WTC11 (cell line): ENCODE results near the gene CDC25A. TPM values are rescaled to one million over a fixed set of nuclear protein-coding genes. Genes with fewer than 3 reads are reported as not detected.

ENCODE experiments used
- ATAC-seq: fragments of 200-7000 bp; cut with Tn5 transposase; 2 replicates; pipeline ENCODE4 v1.10.0; 2021; ENCODE audit warnings: mild to moderate bottlenecking, moderate library complexity
- CTCF ChIA-PET: fragments of 300-600 bp; sonication (Branson Sonifier 250); formaldehyde crosslinking; loops from one replicate; lab custom pipeline; 2021; ENCODE audit warnings: antibody characterized with exemption; lab: Charles Lee
- POLR2A ChIA-PET: fragments of 350-600 bp; sonication (Branson Sonifier 250); formaldehyde crosslinking; loops from one replicate; lab custom pipeline; 2021; ENCODE audit warnings: antibody characterized with exemption; lab: Charles Lee
- DNase-seq: peaks from one replicate; pipeline ENCODE4 v3.0.0; 2021; ENCODE audit warnings: low spot score
- H3K27ac Mint-ChIP-seq: 2 replicates; pipeline ENCODE4 v1.8.0; 2021; ENCODE audit warnings: mixed read lengths
- H3K27me3 Mint-ChIP-seq: 2 replicates; pipeline ENCODE4 v1.8.0; 2021; ENCODE audit warnings: low read depth, mild to moderate bottlenecking, moderate library complexity, mixed read lengths
- H3K36me3 Mint-ChIP-seq: 2 replicates; pipeline ENCODE4 v1.8.0; 2021; ENCODE audit warnings: mixed read lengths
- H3K4me1 Mint-ChIP-seq: 2 replicates; pipeline ENCODE4 v1.8.0; 2022; ENCODE audit warnings: mixed read lengths
- H3K4me3 Mint-ChIP-seq: 2 replicates; pipeline ENCODE4 v1.8.0; 2021; ENCODE audit warnings: mild to moderate bottlenecking, moderate library complexity, mixed read lengths
- H3K9me3 Mint-ChIP-seq: 2 replicates; pipeline ENCODE4 v1.8.0; 2021; ENCODE audit warnings: mixed read lengths
- EMX1 ChIP-seq: fragments of 250-450 bp; sonication (Bioruptor Pico); IDR thresholded peaks from 2 replicates; pipeline ENCODE4 v1.8.0; 2021; ENCODE audit warnings: mild to moderate bottlenecking
- FOXP1 ChIP-seq: sonication (generic); formaldehyde crosslinking; IDR thresholded peaks from 2 replicates; pipeline ENCODE4 v1.8.0; 2022; ENCODE audit warnings: missing genetic modification reagents, mild to moderate bottlenecking, moderate library complexity, borderline replicate concordance
- FOXP4 ChIP-seq: sonication (generic); formaldehyde crosslinking; IDR thresholded peaks from 2 replicates; pipeline ENCODE4 v1.8.0; 2022; ENCODE audit warnings: mild to moderate bottlenecking, missing genetic modification reagents
- GABPB1 ChIP-seq: sonication (generic); formaldehyde crosslinking; IDR thresholded peaks from 2 replicates; pipeline ENCODE4 v1.8.1; 2023; ENCODE audit warnings: mild to moderate bottlenecking, missing genetic modification reagents
- GTF2I ChIP-seq: fragments of 250-450 bp; sonication (Bioruptor Pico); conservative IDR thresholded peaks from 2 replicates; pipeline ENCODE4 v1.4.0; 2021; ENCODE audit warnings: mild to moderate bottlenecking
- HMGA2 ChIP-seq: fragments of 250-450 bp; sonication (Bioruptor Pico); IDR thresholded peaks from 2 replicates; pipeline ENCODE4 v1.4.0; 2021; ENCODE audit warnings: mild to moderate bottlenecking, moderate library complexity
- NFATC4 ChIP-seq: fragments of 250-450 bp; sonication (Bioruptor Pico); IDR thresholded peaks from 2 replicates; pipeline ENCODE4 v1.9.0; 2021; ENCODE audit warnings: mild to moderate bottlenecking
- NR1H2 ChIP-seq: sonication (generic); formaldehyde crosslinking; IDR thresholded peaks from 2 replicates; pipeline ENCODE4 v1.9.0; 2021; ENCODE audit warnings: mild to moderate bottlenecking, moderate library complexity, missing genetic modification reagents
- SMAD3 ChIP-seq: sonication (generic); formaldehyde crosslinking; IDR thresholded peaks from 2 replicates; pipeline ENCODE4 v1.8.0; 2022; ENCODE audit warnings: missing genetic modification reagents, mild to moderate bottlenecking, borderline replicate concordance
- TCF7 ChIP-seq: sonication (generic); formaldehyde crosslinking; IDR thresholded peaks from 2 replicates; pipeline ENCODE4 v1.8.0; 2022; ENCODE audit warnings: mild to moderate bottlenecking, low read depth, missing genetic modification reagents, moderate library complexity
- ZBTB21 ChIP-seq: sonication (generic); formaldehyde crosslinking; IDR thresholded peaks from 2 replicates; pipeline ENCODE4 v1.8.1; 2023; ENCODE audit warnings: mild to moderate bottlenecking, missing genetic modification reagents, borderline replicate concordance
- ZNF138 ChIP-seq: sonication (generic); formaldehyde crosslinking; conservative IDR thresholded peaks from 2 replicates; pipeline ENCODE4 v1.8.1; 2022; ENCODE audit warnings: mild to moderate bottlenecking, moderate library complexity, missing genetic modification reagents
- ZNF317 ChIP-seq: sonication (generic); formaldehyde crosslinking; IDR thresholded peaks from 2 replicates; pipeline ENCODE4 v1.8.1; 2023; ENCODE audit warnings: low read depth, mild to moderate bottlenecking, moderate library complexity, missing genetic modification reagents, borderline replicate concordance
- ZNF416 ChIP-seq: fragments of 250-450 bp; sonication (Bioruptor Pico); IDR thresholded peaks from 2 replicates; pipeline ENCODE4 v1.9.0; 2021; ENCODE audit warnings: mild to moderate bottlenecking, inconsistent platforms
- ZNF512 ChIP-seq: sonication (generic); formaldehyde crosslinking; IDR thresholded peaks from 2 replicates; pipeline ENCODE4 v1.8.1; 2022; ENCODE audit warnings: missing genetic modification reagents, borderline replicate concordance
- total RNA-seq: library from RNA; stranded (reverse); gene quantifications from 3 replicates; pipeline ENCODE4 v1.2.3, GENCODE V29; 2021
- TF ChIP-seq, protein P1 (sequence below): sonication (generic); formaldehyde crosslinking; IDR thresholded peaks from 2 replicates; pipeline ENCODE4 v1.8.1; 2022; ENCODE audit warnings: low read depth, mild to moderate bottlenecking, moderate library complexity, missing genetic modification reagents, borderline replicate concordance
- TF ChIP-seq, protein P2 (sequence below): fragments of 250-450 bp; sonication (Bioruptor Pico); IDR thresholded peaks from 2 replicates; pipeline ENCODE4 v1.9.0; 2021; ENCODE audit warnings: mild to moderate bottlenecking
- TF ChIP-seq, protein P3 (sequence below): fragments of 250-450 bp; sonication (Bioruptor Pico); IDR thresholded peaks from 2 replicates; pipeline ENCODE4 v1.9.0; 2021; ENCODE audit warnings: mild to moderate bottlenecking
- TF ChIP-seq, protein P4 (sequence below): sonication (generic); formaldehyde crosslinking; IDR thresholded peaks from 2 replicates; pipeline ENCODE4 v1.8.1; 2023; ENCODE audit warnings: mild to moderate bottlenecking, missing genetic modification reagents

The CDC25A gene
- total RNA-seq, 1 experiment from 2014 or later = 57.6 TPM

- no peak for ATAC-seq
- no peak overlapping the region for H3K4me3 Mint-ChIP-seq
- ChIA-PET POLR2A (no interaction called here), CTCF (interaction anchor here (0.8 kb wide), 1 partner anchor 227 kb away, joined by 3 read pairs; no protein-coding TSS in a partner anchor)
- no peak overlapping the region for H3K27ac Mint-ChIP-seq
- H3K27me3 Mint-ChIP-seq = peaks cover 17% of the 10 kb centered on the region
- H3K4me1 Mint-ChIP-seq = no peaks in the 10 kb centered on the region
- peaks cover 6% of the 10 kb centered on the region for H3K36me3 Mint-ChIP-seq
- H3K9me3 Mint-ChIP-seq = peaks cover 6% of the 10 kb centered on the region
- no peak for TF ChIP-seq FOXP1 (CRISPR knock-in tag)
- TF ChIP-seq GABPB1 (CRISPR knock-in tag) = no peak
- TF ChIP-seq, protein P1, sequence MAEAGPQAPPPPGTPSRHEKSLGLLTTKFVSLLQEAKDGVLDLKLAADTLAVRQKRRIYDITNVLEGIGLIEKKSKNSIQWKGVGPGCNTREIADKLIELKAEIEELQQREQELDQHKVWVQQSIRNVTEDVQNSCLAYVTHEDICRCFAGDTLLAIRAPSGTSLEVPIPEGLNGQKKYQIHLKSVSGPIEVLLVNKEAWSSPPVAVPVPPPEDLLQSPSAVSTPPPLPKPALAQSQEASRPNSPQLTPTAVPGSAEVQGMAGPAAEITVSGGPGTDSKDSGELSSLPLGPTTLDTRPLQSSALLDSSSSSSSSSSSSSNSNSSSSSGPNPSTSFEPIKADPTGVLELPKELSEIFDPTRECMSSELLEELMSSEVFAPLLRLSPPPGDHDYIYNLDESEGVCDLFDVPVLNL = no peak
- TF ChIP-seq, protein P2, sequence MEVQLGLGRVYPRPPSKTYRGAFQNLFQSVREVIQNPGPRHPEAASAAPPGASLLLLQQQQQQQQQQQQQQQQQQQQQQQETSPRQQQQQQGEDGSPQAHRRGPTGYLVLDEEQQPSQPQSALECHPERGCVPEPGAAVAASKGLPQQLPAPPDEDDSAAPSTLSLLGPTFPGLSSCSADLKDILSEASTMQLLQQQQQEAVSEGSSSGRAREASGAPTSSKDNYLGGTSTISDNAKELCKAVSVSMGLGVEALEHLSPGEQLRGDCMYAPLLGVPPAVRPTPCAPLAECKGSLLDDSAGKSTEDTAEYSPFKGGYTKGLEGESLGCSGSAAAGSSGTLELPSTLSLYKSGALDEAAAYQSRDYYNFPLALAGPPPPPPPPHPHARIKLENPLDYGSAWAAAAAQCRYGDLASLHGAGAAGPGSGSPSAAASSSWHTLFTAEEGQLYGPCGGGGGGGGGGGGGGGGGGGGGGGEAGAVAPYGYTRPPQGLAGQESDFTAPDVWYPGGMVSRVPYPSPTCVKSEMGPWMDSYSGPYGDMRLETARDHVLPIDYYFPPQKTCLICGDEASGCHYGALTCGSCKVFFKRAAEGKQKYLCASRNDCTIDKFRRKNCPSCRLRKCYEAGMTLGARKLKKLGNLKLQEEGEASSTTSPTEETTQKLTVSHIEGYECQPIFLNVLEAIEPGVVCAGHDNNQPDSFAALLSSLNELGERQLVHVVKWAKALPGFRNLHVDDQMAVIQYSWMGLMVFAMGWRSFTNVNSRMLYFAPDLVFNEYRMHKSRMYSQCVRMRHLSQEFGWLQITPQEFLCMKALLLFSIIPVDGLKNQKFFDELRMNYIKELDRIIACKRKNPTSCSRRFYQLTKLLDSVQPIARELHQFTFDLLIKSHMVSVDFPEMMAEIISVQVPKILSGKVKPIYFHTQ (CRISPR knock-in tag) = no peak
- no peak for TF ChIP-seq EMX1 (CRISPR knock-in tag)
- TF ChIP-seq NR1H2 = no peak
- TF ChIP-seq GTF2I (CRISPR knock-in tag) = no peak
- no peak for TF ChIP-seq ZNF512
- TF ChIP-seq, all 79 proteins: peak for 0
- DNase-seq = no peak
These were observed 21.2 kb upstream of the CDC25A start for GRCh38 chr3:48209445-48209844.

- DNase-seq = no peak
- Mint-ChIP-seq H3K4me1 (peaks cover 1% of the 10 kb centered on the region), H3K4me3 (no peak overlapping the region), H3K27me3 (peaks cover 17% of the 10 kb centered on the region), H3K36me3 (peaks cover 6% of the 10 kb centered on the region), H3K27ac (no peak overlapping the region), H3K9me3 (peaks cover 6% of the 10 kb centered on the region)
- ChIA-PET POLR2A (interaction anchor here (1.2 kb wide), 1 partner anchor 193 kb away, joined by 3 read pairs; no protein-coding TSS in a partner anchor), CTCF (interaction anchor here (1.4 kb wide), 1 partner anchor 228 kb away, joined by 4 read pairs; no protein-coding TSS in a partner anchor)
- no peak for TF ChIP-seq SMAD3 (CRISPR knock-in tag)
- TF ChIP-seq ZNF416 (CRISPR knock-in tag) = no peak
- TF ChIP-seq, protein P3, sequence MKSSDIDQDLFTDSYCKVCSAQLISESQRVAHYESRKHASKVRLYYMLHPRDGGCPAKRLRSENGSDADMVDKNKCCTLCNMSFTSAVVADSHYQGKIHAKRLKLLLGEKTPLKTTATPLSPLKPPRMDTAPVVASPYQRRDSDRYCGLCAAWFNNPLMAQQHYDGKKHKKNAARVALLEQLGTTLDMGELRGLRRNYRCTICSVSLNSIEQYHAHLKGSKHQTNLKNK (CRISPR knock-in tag) = no peak
- TF ChIP-seq, all 79 proteins: peak for 0
- ATAC-seq = no peak
These were observed 19.9 kb upstream of the CDC25A start for GRCh38 chr3:48208076-48208475.

DNA sequence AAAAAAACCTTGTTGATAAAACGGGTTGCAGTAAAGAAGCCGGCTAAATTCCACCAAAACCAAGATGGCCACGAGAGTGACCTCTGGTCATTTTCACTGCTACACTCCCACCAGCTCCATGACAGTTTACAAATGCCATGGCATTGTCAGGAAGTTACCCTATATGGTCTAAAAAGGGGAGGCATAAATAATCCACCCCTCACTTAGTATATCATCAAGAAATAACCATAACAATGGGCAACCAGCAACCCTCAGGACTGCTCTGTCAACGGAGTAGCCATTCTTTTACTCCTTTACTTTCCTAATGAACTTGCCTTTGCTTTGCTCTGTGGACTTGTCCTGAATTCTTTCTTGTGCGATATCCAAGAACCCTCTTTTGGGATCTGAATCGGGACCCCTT is 14.4 kb upstream of the CDC25A start:
- H3K9me3 Mint-ChIP-seq = no peaks in the 10 kb centered on the region
- peaks cover 7% of the 10 kb centered on the region for H3K4me1 Mint-ChIP-seq
- TF ChIP-seq TCF7 (CRISPR knock-in tag) (no peak), ZBTB21 (no peak)
- H3K36me3 Mint-ChIP-seq = no peaks in the 10 kb centered on the region
- CTCF ChIA-PET = interaction anchor here (1.0 to 1.3 kb wide), 2 partner anchors 8 to 234 kb away, joined by 3 read pairs; no protein-coding TSS in a partner anchor
- ATAC-seq (peak; percentile 65), DNase-seq (no peak)
- peaks cover 5% of the 10 kb centered on the region for H3K27me3 Mint-ChIP-seq
- POLR2A ChIA-PET = no interaction called here
- peak overlapping the region; percentile 2; the same call in 1 of the 2 replicates for H3K4me3 Mint-ChIP-seq
- peak overlapping the region; percentile 78; the same call in 1 of the 2 replicates for H3K27ac Mint-ChIP-seq

- no peaks in the 10 kb centered on the region for H3K36me3 Mint-ChIP-seq
- no peak for ATAC-seq
- H3K4me3 Mint-ChIP-seq = no peak overlapping the region
- no peaks in the 10 kb centered on the region for H3K9me3 Mint-ChIP-seq
- CTCF ChIA-PET = interaction anchor here (1.3 kb wide), 1 partner anchor 237 kb away, joined by 7 read pairs; no protein-coding TSS in a partner anchor
- H3K4me1 Mint-ChIP-seq = peaks cover 21% of the 10 kb centered on the region
- POLR2A ChIA-PET = no interaction called here
- no peak overlapping the region for H3K27ac Mint-ChIP-seq
- DNase-seq = no peak
- no peaks in the 10 kb centered on the region; the same call in 1 of the 2 replicates for H3K27me3 Mint-ChIP-seq
- TF ChIP-seq, protein P4, sequence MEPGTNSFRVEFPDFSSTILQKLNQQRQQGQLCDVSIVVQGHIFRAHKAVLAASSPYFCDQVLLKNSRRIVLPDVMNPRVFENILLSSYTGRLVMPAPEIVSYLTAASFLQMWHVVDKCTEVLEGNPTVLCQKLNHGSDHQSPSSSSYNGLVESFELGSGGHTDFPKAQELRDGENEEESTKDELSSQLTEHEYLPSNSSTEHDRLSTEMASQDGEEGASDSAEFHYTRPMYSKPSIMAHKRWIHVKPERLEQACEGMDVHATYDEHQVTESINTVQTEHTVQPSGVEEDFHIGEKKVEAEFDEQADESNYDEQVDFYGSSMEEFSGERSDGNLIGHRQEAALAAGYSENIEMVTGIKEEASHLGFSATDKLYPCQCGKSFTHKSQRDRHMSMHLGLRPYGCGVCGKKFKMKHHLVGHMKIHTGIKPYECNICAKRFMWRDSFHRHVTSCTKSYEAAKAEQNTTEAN (CRISPR knock-in tag) = no peak
- TF ChIP-seq HMGA2 (CRISPR knock-in tag) (no peak), ZNF138 (no peak), FOXP4 (CRISPR knock-in tag) (no peak), FOXP1 (CRISPR knock-in tag) (no peak), NFATC4 (CRISPR knock-in tag) (no peak), ZNF317 (CRISPR knock-in tag) (no peak)
These were observed 10.9 kb upstream of the CDC25A start for GRCh38 chr3:48199117-48199516.
